Ureter (tissue), 1 donor: Measurements from ENCODE around the gene DHX58. TPM values are rescaled to one million over a fixed set of nuclear protein-coding genes. Genes with fewer than 3 reads are reported as not detected.

Experiments used
- DNase-seq: peaks from one replicate; pipeline ENCODE4 v3.0.0-alpha.2; 2020; ENCODE audit warnings: low spot score
- total RNA-seq: library from RNA; stranded (reverse); gene quantifications from one replicate; pipeline ENCODE4 v1.2.4, GENCODE V29; 2023
- donor health status: DM: yes; HTN: yes; CAD: no.

DHX58 gene
- total RNA-seq, 1 donor from 2014 or later = 31.3 TPM

GRCh38 chr17:42055496-42055895 is 57.0 kb downstream of the DHX58 start:
- no peak for DNase-seq

GRCh38 chr17:42055027-42055426 is 57.5 kb downstream of the DHX58 start:
- no peak for DNase-seq

GRCh38 chr17:42053731-42054500 is 58.6 kb downstream of the DHX58 start:
- no peak for DNase-seq

- DNase-seq = no peak
These were observed 60.1 kb downstream of the DHX58 start for GRCh38 chr17:42052346-42052877.

GRCh38 chr17:42051645-42052044 is 60.9 kb downstream of the DHX58 start:
- DNase-seq = no peak

Other genes with a start within 250 kb of the DHX58 start
- gene KLHL11, start 247.3 kb downstream of the DHX58 start, total RNA-seq = 15.6 TPM
- 94.2 TPM for gene ACLY, start 193.8 kb downstream of the DHX58 start, total RNA-seq
- gene ODAD4, start 182.1 kb downstream of the DHX58 start, total RNA-seq = 0.75 TPM
- 45.7 TPM for gene CNP, start 145.9 kb downstream of the DHX58 start, total RNA-seq
- gene DNAJC7, start 95.3 kb downstream of the DHX58 start, total RNA-seq = 111 TPM
- gene NKIRAS2, start 92.6 kb downstream of the DHX58 start, total RNA-seq = 20.8 TPM
- gene C17orf113, start 62.1 kb downstream of the DHX58 start, total RNA-seq = 1.9 TPM
- gene ZNF385C, start 14.2 kb downstream of the DHX58 start, total RNA-seq = 1.2 TPM
- gene KAT2A, start 8.7 kb upstream of the DHX58 start, total RNA-seq = 62.8 TPM
- gene HSPB9, start 10.1 kb upstream of the DHX58 start, total RNA-seq = not detected
- gene RAB5C, start 42.3 kb upstream of the DHX58 start, total RNA-seq = 120 TPM
- gene KCNH4, start 68.4 kb upstream of the DHX58 start, total RNA-seq = 0.99 TPM
- not detected for gene HCRT, start 72.7 kb upstream of the DHX58 start, total RNA-seq
- gene GHDC, start 81.8 kb upstream of the DHX58 start, total RNA-seq = 26.2 TPM
- gene STAT5B, start 163.7 kb upstream of the DHX58 start, total RNA-seq = 64.0 TPM
- gene STAT5A, start 175.8 kb upstream of the DHX58 start, total RNA-seq = 37.4 TPM